ENCODE measurements around the gene CHRM4. TPM values are rescaled to one million over a fixed set of nuclear protein-coding genes. Genes with fewer than 3 reads are reported as not detected.

CHRM4 gene
- total RNA-seq, 2 experiments from 2014 or later = 0.09 TPM; not detected in 1

DNA sequence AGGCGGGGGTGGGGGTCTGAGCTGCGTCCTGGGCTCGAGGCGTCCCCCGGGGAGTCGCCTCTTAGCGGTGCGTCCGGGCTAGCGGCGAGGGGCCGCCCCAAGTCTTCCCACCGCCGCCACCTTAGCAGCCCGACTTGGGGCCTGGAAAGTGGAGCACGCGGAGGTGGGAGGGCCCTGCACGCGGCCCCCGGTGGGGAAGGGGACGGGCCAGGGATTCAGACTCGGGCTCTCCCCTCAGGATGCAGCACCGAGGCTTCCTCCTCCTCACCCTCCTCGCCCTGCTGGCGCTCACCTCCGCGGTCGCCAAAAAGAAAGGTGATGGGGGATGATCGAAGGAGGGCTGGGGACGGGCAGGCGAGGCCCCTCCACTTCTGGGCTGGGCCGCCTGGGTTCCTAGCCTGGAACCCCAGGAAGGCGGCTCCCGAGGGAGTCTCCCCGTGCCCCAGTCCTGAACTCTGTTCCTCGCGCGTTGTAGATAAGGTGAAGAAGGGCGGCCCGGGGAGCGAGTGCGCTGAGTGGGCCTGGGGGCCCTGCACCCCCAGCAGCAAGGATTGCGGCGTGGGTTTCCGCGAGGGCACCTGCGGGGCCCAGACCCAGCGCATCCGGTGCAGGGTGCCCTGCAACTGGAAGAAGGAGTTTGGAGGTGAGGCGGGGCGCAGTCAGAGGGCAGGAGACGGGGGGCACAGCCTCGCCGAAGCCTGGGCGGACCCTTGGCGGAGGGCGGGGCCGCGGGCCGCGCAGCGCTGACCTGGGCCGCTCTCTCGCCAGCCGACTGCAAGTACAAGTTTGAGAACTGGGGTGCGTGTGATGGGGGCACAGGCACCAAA lies 9.5 kb downstream of the CHRM4 start:
- Histone ChIP-seq H3K79me2 (ENCODE audit: insufficient read depth, low read depth, low read length) (no peaks in the 10 kb centered on the region), H4K20me1 (ENCODE audit: insufficient read depth, low read length) (no peaks in the 10 kb centered on the region), H3K4me1 (ENCODE audit: insufficient read depth, low read length, poor library complexity, severe bottlenecking) (peaks cover 11% of the 10 kb centered on the region), H3K9me2 (ENCODE audit: insufficient read depth, low read length) (no peaks in the 10 kb centered on the region), H3K27ac (ENCODE audit: low read depth, low read length, poor library complexity, severe bottlenecking) (no peak overlapping the region), H3K36me3 (ENCODE audit: insufficient read depth, low read length) (peaks cover 17% of the 10 kb centered on the region), H3K9me3 (ENCODE audit: low read length) (no peaks in the 10 kb centered on the region), H2AFZ (ENCODE audit: low read length) (no peak overlapping the region), H3K4me2 (ENCODE audit: low read length) (no peak overlapping the region), H3K4me3 (ENCODE audit: low read depth, low read length, poor library complexity, severe bottlenecking) (no peak overlapping the region)
- POLR2A ChIA-PET = no interaction called here
- CTCF ChIA-PET (ENCODE audit: unreplicated experiment) = no interaction called here
- no TSS peak for BruUV-seq (replicated peaks)
- intact Hi-C loops (cut with micrococcal nuclease; ENCODE audit: unreplicated experiment) = no loop called here
- no peak for DNase-seq (ENCODE audit: low spot score)
- TF ChIP-seq EZH2phosphoT487 (IDR thresholded peaks at IDR 0.05; ENCODE audit: borderline replicate concordance, low read depth, low read length) = no peak
- TF ChIP-seq, protein P1, sequence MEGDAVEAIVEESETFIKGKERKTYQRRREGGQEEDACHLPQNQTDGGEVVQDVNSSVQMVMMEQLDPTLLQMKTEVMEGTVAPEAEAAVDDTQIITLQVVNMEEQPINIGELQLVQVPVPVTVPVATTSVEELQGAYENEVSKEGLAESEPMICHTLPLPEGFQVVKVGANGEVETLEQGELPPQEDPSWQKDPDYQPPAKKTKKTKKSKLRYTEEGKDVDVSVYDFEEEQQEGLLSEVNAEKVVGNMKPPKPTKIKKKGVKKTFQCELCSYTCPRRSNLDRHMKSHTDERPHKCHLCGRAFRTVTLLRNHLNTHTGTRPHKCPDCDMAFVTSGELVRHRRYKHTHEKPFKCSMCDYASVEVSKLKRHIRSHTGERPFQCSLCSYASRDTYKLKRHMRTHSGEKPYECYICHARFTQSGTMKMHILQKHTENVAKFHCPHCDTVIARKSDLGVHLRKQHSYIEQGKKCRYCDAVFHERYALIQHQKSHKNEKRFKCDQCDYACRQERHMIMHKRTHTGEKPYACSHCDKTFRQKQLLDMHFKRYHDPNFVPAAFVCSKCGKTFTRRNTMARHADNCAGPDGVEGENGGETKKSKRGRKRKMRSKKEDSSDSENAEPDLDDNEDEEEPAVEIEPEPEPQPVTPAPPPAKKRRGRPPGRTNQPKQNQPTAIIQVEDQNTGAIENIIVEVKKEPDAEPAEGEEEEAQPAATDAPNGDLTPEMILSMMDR (conservative IDR thresholded peaks at IDR 0.05; ENCODE audit: low read length) = no peak

DNA sequence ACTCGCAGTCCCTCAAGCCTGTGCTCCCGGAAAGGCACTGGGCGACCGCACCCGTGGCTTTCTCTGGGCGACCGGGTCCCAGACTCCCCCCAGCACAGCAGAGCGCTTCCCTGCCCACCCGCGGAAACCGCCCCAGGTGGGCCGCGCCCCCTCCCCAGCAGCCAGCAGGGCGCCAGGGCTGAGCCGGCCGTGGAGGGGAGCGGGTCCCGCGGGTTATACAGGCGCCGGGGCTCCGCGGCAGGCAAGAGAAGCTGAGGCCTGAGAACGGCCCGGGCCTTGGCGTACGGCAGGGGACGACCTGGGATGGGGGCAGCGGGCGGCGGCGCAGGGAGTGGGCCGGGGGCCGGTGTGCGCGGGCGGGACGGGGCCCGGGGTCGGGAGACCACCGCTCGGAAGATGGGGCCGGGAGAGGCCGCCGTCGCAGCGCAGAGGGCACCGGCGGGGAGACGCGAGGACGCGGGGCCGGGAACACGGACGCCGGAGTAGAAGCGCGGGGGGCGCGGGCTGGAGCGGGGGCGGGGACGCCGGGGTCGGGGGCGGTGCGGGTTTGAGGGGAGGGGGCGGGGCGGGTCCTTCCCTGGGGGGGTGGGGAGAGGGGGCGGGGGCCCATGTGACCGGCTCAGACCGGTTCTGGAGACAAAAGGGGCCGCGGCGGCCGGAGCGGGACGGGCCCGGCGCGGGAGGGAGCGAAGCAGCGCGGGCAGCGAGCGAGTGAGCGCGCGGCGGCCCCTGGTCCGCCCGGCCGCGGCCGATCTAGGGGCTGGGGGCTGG lies 10.3 kb downstream of the CHRM4 start, which contains the start of gene MDK:
Gene MDK, plus strand, starts transcription at position 622 of the 771 bp plus-strand sequence. CDS start 389 bp downstream, outside the sequence.
- Histone ChIP-seq H3K4me2 (ENCODE audit: low read length) (peak within 1 kb of the TSS; percentile 58), H3K9me2 (ENCODE audit: insufficient read depth, low read length) (no peaks in the 10 kb centered on the region), H4K20me1 (ENCODE audit: insufficient read depth, low read length) (no peaks in the 10 kb centered on the region), H3K79me2 (ENCODE audit: insufficient read depth, low read depth, low read length) (no peaks in the 10 kb centered on the region), H2AFZ (ENCODE audit: low read length) (no peak within 1 kb of the TSS), H3K36me3 (ENCODE audit: insufficient read depth, low read length) (peaks cover 25% of the 10 kb centered on the region), H3K27ac (ENCODE audit: low read depth, low read length, poor library complexity, severe bottlenecking) (no peak within 1 kb of the TSS), H3K4me3 (ENCODE audit: low read depth, low read length, poor library complexity, severe bottlenecking) (peak within 1 kb of the TSS; percentile 47), H3K9me3 (ENCODE audit: low read length) (no peaks in the 10 kb centered on the region), H3K4me1 (ENCODE audit: insufficient read depth, low read length, poor library complexity, severe bottlenecking) (peaks cover 11% of the 10 kb centered on the region)
- no TSS peak for BruUV-seq (replicated peaks)
- 0 out of 2 replicates have a peak, but pooled peaks have one; percentile 48 for TF ChIP-seq EZH2phosphoT487 (IDR thresholded peaks at IDR 0.05; ENCODE audit: borderline replicate concordance, low read depth, low read length)
- TF ChIP-seq, protein P1 (conservative IDR thresholded peaks at IDR 0.05; ENCODE audit: low read length) = no peak
- ChIA-PET POLR2A (no interaction called here), CTCF (ENCODE audit: unreplicated experiment) (no interaction called here)
- DNase-seq (ENCODE audit: low spot score) = no peak
- intact Hi-C loops (cut with micrococcal nuclease; ENCODE audit: unreplicated experiment) = no loop called here
